GM18517 (cell line): ENCODE results near the gene ENG.
"Not testable (repeated sequence)": the region's sequence is repeated elsewhere in the genome, so short reads cannot be mapped to it uniquely, and the experiment has no call there.

Experiments
- ATAC-seq: cut with Tn5 transposase; IDR thresholded peaks from one replicate; pipeline ENCODE4 v1.9.1; 2021; ENCODE audit warnings: mild to moderate bottlenecking, moderate library complexity; ENCODE audit not compliant: unreplicated experiment

The ENG gene

GRCh38 chr9:127854184-127854806 is at the start of gene ENG:
Gene ENG, minus strand, starts transcription at chr9:127854658. Its CDS starts 303 bp downstream, at chr9:127854355.
- no peak for ATAC-seq

- ATAC-seq, result no peak
These were observed 49.4 kb upstream of the ENG start for GRCh38 chr9:127903557-127904475.

- ATAC-seq, result no peak
These were observed 44.9 kb upstream of the ENG start, which contains the start of gene ST6GALNAC6 for GRCh38 chr9:127899128-127899943. Gene ST6GALNAC6, minus strand, starts transcription at chr9:127899603. Its CDS starts 1,622 bp downstream, at chr9:127897981.

GRCh38 chr9:127898433-127899127 is 44.1 kb upstream of the ENG start:
- ATAC-seq, result no peak

GRCh38 chr9:127897193-127897692 is 42.8 kb upstream of the ENG start:
- ATAC-seq, result no peak

- ATAC-seq, result no peak
These were observed 42.1 kb upstream of the ENG start for GRCh38 chr9:127896395-127897192.

GRCh38 chr9:127895811-127896210 is 41.4 kb upstream of the ENG start:
- ATAC-seq, result no peak

GRCh38 chr9:127893392-127893791 is 38.9 kb upstream of the ENG start:
- ATAC-seq, result no peak

- no peak for ATAC-seq
These were observed 38.4 kb upstream of the ENG start for GRCh38 chr9:127892831-127893230.

GRCh38 chr9:127890053-127890452 is 35.6 kb upstream of the ENG start:
- ATAC-seq, result no peak

- ATAC-seq, result no peak
These were observed 33.3 kb upstream of the ENG start for GRCh38 chr9:127887792-127888191.

GRCh38 chr9:127886401-127886972 is 32.0 kb upstream of the ENG start:
- ATAC-seq, result no peak

- no peak for ATAC-seq
These were observed 31.2 kb upstream of the ENG start for GRCh38 chr9:127885508-127886281.

GRCh38 chr9:127884976-127885490 is 30.6 kb upstream of the ENG start:
- no peak for ATAC-seq

GRCh38 chr9:127884427-127884911 is 30.0 kb upstream of the ENG start:
- ATAC-seq, result no peak

GRCh38 chr9:127883959-127884358 is 29.5 kb upstream of the ENG start:
- ATAC-seq, result no peak

GRCh38 chr9:127881715-127882114 is 27.3 kb upstream of the ENG start:
- not testable (repeated sequence) for ATAC-seq

- no peak for ATAC-seq
These were observed 25.7 kb upstream of the ENG start for GRCh38 chr9:127880143-127880542.
